GM21360 (cell line): ENCODE measurements around the gene MMP24OS.
A peak's percentile ranks its signal among the peaks of the same experiment; 100 is the strongest.

ENCODE experiments used
- ATAC-seq: cut with Tn5 transposase; IDR thresholded peaks from one replicate; pipeline ENCODE4 v1.9.1; 2021; ENCODE audit warnings: mild to moderate bottlenecking, moderate library complexity; ENCODE audit not compliant: unreplicated experiment

Gene MMP24OS

GRCh38 chr20:35291654-35292503 lies 14.0 kb upstream of the MMP24OS start, which contains the start of gene FAM83C:
Gene FAM83C, minus strand, starts transcription at chr20:35292425. Its CDS starts 121 bp downstream, at chr20:35292304.
- ATAC-seq, result no peak

GRCh38 chr20:35290887-35291417 lies 13.0 kb upstream of the MMP24OS start:
- no peak for ATAC-seq

- no peak for ATAC-seq
These were observed 12.4 kb upstream of the MMP24OS start for GRCh38 chr20:35290186-35290886.

DNA sequence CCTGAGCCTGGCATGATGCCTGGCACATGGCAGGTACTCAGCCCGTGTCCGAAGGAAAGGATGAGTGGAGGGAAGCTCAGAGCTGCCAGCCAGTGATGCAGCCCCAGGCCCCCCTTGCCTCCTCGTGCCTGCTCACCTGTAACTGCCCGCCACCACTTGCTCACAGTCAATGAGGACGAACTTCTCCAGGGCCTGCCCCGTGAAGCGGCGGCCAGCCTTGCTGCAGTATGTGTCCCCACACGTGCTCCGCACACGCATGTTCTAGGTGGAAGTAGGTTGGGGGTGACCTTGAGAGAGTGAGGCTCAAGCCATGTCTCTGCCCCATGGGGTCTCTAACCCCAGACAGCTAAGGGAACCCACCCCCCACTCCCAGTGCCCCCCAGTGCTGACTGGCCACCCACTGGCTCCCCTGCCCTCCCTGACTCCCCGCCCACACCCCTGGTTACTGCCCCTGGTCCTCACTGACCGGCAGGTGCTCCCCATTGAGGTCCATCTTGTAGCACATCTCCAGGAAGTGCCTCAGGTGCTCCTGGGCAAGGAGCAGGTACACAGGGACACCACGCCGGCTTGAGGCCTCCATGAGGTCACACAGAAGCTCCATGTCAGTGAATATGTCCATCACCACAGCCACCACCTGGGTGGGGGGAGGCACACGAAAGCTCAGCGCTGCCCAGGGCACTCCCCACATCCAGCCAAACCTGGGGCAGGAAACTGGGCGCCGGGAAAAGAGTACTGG lies 10.6 kb upstream of the MMP24OS start:
- no peak for ATAC-seq

DNA sequence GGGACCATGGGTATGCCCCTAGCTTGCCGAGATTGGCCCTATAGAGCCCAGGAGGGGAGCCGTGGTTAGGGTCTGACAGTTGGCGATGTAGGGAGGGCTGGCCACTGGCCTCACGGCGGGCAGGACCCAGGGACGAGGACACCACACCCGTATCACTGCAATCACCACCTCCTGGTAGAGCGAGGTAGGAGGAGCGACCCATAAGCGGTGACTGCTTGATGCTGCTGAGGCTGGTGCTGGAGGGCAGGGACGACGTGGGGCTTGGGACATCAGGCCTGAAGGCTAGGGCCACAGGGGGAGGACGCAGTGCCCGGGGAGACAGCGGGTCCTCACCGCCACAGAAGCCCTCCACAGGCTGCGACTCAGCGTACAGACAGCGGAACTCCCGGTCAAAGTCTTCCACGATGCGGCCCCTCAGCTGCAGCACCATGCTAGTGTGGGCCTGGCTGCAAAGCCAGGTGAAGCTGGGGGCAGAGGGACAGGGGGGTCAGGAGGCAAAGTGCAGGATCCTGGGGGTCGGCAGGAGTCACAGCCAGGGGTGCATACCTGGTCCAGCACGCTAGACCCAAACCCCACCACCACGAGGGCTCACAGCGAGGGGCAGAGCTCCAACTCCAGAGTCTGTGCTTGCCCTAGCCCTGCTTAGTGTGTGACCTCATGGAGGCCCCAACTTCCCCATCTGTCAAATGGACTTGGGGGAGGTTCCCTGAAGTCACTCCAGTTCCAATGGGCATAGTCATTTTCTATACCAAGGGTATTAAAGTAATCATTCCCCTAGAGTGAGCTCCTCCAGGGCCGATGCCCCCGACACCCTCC lies 9.8 kb upstream of the MMP24OS start:
- no peak for ATAC-seq

DNA sequence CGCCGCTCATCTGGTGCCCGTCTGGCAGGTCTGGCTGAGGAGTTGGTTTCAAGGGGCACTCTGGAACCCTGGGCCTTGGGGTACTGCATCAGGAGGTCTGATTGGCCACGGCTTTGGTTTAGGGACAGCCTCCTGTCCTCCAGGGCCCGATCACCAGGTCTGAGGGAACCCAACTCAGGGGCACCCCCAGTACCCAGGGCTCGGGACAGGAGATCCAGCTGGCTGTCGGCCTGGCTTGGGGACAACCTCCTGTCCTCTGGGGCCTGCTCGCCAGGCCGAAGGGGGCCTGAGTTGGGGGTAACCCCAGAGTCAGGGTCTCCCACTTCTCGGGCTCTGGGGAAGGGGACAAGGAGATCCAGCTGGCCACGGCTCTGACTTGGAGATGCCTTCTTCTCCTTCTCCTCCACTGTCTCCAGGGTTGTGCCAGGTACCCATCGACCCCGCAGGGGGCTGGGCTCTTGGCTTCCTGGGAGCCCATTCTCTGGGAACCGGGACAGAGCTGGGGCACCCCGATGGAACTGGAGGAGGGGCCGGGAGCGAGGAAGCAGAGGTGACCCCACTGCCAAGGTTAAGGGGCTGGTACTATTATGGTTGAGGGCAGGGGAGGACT lies 9.1 kb upstream of the MMP24OS start:
- ATAC-seq, result no peak

- ATAC-seq, result no peak
These were observed 8.4 kb upstream of the MMP24OS start for GRCh38 chr20:35286077-35286898.

DNA sequence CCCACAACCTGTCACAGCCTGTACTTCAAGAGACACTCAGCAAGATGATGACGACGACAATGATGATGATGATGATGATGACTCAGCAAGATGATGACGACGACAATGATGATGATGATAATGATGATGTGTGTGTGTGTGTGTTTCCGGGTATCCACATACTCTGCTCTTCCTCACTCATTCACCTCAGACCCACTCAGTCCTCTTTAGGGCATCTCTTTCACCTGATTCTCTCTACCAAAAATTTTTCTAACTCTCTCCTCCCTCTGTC lies 7.8 kb upstream of the MMP24OS start:
- no peak for ATAC-seq

DNA sequence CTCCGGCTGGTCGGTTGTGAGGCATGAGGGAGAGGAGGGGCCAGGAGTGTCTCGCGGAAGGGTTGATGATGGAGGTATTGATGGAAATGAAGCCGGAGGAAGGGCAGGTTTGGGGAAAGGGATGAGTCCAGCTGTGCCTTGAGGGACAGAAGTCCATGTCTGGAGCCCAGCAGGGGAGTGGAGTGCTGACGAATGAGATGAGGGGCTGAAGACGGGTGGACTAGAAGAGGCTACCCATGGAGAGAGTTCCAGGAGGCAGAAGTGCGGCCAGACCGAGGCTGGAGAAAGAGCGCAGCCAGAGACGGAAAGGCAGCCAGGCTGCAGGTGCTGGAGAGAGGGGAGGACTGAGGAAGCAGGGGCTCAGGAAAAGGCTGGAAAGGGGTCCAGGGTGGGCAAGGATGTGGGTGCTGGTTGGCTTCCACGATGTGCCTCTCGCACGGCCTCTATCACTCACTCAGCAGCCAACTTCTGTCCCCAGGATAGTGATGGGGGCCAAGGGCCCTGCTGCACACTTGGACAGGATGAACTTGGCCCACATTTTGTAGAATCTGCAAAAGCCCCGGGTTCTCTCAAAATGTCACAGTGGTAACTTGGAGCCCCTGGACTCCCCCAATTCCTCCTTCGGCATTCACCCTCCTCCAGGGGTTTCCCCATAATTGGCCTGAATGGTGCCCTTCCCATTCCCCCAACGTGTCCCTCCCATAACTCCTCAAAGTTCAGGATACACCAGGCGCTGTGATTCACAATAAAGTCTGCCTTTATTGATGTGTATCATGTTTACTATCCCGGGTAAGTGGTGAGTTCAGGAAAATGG lies 7.3 kb upstream of the MMP24OS start:
- no peak for ATAC-seq

DNA sequence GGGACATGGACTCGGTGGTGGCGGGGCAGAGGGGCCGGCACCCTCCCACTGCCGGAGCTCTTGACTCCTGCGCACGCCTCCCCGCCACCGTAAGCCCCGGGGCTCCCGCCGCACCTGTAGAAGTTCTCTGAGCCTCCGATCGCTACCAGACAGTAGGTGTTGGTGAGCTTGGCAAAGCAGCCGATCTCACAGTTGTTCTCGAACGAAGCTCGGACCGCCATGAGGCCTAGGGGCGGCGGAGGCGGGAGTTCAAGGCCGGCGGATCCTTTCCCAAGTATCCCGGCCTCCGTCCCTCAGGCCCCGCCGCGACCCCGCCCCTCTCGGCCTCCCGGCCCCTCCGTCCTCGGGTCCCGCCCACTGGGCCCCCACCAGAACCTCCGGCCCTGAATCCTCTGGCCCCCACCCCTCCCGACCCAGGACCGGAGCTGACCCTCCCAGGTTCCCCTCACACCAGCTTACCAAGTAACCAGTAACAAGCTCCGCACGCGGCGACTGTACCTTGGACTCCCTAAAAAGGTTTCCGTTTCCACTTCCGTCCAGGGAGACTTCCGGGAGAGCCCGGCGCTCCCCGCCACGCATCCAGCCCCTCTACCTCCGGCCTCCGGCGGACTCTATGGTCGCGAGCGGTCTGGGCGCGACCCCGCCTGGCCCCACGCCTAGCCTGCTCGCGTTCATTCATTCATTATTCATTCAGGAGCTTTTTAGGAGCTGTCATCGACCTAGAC lies 6.5 kb upstream of the MMP24OS start, which contains the start of gene EIF6:
Gene EIF6, minus strand, starts transcription at position 506 of the 725 bp plus-strand sequence. Its CDS starts 285 bp downstream, at position 221.
- peak; percentile 65 for ATAC-seq

DNA sequence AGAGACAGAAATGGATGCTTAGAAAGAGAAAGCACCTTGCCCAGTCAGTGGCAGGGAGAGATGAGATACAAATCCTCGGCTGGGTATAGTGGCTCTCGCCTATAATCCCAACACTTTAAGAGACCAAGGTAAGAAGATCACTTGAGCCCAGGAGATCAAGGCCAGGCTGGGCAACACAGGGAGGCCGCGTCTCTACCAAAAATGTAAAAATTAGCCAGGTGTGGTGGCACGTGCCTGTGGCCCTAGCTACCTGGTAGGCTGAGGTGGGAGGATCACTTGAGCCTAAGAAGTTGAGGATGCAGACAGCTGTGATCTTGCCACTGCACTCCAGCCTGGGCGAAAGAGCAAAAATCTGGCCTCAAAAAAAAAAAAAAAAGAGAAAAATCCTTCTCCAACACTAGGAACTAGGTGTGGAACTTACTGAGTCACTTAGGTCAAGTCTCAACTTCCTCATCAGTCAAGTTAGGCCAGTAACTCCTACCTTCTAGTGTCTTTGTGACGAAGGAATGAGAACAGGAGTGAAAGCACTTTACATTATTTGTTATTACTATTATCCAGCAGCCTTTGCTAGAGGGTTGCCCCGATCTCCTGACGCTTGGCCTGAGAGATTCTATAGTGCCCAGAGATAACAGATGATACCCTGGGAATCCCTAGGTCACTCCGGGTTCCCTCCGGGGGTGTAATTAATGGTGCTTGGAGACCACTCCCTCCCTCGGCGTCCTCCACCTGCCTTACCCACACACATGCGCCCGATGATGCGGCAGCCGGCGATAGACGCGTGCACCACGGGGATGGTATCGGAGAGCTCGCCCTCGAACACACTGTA lies 5.7 kb upstream of the MMP24OS start:
- ATAC-seq, result no peak

DNA sequence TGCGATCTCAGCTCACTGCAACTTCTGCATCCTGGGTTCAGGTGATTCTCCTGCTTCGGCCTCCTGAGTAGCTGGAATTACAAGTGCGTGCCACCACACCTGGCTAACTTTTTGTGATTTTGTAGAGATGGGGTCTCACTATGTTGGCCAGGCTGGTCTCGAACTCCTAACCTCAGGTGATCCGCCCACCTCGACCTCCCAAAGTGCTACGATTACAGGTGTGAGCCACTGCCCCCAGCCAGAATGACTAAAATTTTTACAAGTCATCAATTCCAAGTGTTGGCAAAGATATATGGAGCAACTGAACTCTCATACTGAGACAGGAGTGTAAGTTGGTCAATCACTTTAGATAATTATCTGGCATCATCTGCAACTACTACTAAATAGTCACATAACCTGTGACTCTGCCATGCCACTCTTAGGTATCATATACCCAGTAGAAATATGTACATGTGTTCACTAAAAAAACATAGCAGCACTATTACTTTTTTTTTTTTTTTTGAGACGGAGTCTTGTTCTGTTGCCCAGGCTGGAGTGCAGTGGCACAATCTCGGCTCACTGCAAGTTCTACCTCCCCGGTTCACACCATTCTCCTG lies 3.7 kb upstream of the MMP24OS start:
- ATAC-seq, result no peak

DNA sequence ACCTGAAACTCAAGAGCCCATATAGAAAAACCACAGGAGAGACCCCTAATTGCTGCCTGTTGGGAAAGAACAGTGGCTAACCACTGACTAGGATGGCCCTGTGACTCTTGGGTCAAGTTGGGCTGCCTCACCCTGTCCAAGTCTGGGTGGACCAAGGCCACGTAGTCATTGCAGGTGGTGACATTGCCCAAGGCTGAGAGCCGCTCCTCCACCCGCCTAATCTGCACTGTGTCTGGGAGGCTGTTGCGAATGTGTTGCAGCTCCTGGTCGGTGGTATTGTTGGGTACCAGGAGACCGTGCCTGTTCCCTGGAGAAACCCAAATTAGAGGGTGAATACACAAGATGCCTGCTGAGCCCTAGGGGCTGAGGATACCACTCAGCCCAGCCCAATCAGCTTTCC lies 2.6 kb upstream of the MMP24OS start:
- ATAC-seq, result no peak

DNA sequence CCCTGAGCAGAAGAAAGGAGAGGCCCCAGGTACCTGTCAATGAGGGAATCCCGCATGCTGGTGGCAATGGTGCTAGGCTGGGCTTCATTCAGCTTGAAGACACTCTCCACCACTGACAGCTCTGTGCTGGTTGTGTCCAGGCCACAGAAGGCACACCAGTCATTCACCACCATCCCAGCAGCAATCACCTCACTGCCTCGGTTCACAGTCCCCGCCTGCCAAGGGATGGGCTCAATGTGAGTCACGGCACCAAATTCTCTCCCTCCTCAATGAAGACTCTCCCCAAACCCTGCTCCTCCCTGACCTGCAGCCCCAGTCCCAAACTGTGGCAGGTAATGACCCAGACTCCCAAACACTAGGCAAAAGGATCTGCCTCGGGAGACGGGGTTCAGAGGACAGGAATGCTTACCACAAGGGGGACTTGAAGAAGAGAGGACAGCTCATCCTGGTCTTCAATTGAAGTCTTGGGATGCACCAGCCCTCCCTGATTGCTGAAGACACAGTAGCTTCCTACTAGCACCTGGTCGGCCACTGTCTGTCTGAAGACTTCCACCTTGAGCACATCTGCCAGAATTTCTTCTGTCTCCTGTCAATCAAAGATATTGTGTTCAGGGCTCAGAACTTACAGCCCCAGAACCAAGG lies 1.7 kb upstream of the MMP24OS start:
- ATAC-seq, result no peak

- no peak for ATAC-seq
These were observed 1.1 kb upstream of the MMP24OS start for GRCh38 chr20:35279040-35279439.

- no peak for ATAC-seq
These were observed 795 bp downstream of the MMP24OS start for GRCh38 chr20:35277127-35277526.
